HG02763 (cell line): ENCODE results near the gene AKT1.
"Not testable (repeated sequence)": the region's sequence is repeated elsewhere in the genome, so short reads cannot be mapped to it uniquely, and the experiment has no call there.

Experiments
- ATAC-seq: cut with Tn5 transposase; IDR thresholded peaks from one replicate; pipeline ENCODE4 v1.9.1; 2021; ENCODE audit warnings: mild to moderate bottlenecking, moderate library complexity; ENCODE audit not compliant: unreplicated experiment

The AKT1 gene

DNA sequence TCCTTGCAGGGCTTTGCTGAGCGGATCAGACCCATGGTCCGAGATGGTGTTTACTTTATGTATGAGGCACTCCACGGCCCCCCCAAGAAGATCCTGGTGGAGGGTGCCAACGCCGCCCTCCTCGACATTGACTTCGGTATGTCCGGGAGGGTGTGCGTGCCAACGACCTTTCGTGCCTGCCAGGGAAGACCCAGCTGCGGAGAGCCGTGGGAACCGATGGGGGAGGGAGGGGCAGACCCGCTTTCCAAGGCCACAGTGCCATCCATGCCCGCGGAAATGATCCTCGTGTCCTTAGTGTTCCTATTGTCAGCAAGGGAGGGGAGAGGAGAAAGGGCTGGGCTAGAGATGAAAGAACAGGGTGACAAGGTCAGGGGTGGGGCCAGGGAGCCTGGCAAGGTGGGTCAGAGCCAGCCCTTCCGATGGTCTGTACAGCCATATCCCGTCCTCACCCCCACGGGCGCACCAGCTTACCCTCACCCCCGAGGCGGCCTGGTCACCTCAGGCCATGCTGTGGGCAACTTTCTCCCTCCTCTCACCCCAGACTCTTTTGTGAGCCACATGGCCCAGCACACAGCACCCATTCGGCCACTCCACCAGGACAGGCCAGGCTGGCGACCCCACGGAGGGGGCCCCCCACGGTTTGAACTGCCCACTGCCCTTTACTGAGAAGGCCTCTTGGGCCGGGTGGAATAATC lies 54.3 kb downstream of the AKT1 start:
- ATAC-seq = no peak

DNA sequence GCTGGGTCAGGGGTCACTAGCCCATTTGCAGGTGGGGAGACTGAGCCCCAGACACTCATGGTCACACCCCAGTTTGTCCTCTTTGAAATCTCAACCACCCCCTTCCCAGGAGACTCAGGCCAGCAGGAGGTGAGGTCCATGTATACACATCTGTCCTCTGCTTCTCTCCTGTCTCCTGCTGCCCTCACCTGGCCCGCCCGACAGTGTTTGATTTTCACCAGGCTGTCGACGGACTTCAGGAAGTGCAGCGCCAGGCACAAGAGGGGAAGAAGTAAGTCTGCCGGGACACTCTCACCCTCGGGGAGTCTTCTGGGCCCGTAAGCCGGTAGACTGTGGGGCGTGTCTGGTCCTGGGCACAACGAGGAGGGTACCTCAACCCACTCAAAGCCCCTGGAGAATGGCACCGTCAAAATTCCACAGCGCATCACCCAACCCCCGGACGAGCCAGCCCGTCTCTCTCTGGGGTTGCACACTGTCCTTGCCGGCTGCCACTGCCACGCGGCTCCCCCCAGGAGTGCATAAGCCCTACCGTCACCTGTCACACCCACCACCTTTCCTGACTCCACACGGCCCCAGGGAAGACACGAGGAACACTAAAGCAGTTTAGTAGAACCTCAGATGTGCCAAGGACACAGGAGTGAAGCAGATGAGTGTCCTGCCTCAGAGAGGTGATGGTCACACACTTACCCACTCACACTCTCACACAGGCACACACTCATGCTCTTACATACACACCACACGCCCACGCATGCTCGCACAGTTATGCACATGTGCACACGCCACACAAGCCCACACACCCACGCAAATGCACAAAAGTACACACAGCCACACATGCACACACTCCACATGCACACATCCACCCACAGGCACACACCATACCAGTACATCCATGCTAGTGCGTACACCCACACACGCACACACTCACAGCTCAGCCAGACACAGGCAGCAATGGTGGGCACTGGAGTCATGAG lies 55.7 kb downstream of the AKT1 start:
- no peak for ATAC-seq

DNA sequence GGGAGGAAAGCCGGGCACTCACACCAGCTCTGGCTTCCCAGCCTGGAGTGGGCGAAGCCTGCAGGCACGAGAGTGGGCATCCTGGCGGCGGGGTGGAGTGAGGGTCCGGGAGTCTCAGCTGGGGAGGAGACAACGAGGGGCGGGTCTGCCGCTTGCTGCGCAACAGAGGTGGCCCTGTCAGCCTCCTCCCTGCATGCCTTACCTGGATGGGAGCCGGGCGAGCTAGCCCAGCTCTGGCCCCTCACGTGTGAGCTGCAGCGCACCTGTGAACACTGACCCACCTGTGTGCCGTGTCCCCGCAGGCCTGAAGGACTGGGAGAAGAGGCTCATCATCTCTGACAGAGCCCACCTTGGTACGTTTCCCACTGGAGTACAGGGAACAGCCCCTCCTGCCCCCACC lies 56.5 kb downstream of the AKT1 start:
- no peak for ATAC-seq

DNA sequence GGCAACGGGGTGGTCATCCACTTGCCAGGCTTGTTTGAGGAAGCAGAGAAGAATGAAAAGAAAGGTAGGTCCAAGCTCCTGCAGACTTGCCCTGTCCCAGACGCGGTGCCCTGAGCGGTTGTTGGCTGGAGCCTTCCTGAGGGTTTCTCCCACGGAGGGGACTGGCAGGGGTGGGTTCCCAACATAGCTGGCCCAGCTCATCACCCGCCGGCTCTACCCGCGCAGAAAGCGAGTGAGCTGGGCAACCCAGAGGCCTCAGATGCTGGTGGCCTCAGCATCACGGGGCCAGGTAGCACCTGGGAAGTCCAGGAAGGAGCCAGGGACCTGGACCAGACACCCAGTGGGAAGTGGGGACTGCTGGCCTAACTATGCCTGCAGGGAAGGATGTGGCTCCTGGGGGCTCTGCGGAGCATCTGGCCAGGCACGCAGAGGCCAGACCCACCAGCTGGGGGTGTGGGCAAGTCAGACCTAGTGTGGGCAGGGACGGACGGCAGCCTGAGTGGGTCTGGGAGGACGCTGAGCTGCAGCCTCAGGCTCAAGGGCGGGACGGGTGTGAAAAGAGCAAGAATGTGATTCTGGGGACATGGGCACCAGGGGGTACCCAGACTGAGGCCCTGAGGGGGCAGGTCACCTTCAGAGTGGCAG lies 57.1 kb downstream of the AKT1 start:
- ATAC-seq = no peak

DNA sequence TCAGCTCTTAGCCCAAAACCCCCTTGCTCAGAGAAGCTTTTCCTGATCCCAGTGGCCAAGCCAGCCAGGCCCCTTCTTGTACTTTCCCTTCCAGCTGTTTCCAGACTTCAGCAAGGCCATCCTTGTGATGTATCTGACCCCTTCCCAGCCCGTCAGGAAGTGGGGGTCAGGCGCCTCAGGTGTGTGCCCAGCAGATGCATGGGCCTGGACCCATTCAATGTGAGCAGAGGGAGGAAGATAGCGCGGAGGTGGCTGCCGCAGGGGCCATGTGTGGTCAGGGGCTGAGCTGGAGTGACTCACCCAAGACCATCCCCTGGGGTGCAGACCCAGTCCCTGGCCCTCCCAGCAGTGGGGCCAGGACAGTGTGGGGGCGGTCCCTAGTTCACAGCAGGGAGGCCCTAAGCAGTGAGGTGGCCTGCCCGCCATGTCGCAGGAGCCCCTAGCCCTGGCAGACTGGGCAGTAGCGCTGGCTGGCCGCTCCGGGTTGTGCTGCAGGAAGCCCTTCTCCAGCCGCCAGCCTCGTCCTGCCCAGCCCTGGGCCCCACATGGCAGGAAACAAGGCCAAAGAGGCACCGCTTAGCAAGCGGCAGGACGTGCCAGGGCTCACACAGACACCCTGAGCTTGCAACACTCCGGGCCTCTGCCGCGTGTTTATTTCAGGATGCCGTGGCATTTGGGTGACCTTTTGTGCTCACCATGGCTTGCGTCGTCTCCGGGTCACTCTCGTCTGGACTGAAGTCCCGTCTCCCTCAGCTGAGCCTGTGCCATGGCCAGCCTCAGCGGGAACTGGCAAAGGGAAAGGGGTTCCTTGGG lies 59.5 kb downstream of the AKT1 start:
- no peak for ATAC-seq

DNA sequence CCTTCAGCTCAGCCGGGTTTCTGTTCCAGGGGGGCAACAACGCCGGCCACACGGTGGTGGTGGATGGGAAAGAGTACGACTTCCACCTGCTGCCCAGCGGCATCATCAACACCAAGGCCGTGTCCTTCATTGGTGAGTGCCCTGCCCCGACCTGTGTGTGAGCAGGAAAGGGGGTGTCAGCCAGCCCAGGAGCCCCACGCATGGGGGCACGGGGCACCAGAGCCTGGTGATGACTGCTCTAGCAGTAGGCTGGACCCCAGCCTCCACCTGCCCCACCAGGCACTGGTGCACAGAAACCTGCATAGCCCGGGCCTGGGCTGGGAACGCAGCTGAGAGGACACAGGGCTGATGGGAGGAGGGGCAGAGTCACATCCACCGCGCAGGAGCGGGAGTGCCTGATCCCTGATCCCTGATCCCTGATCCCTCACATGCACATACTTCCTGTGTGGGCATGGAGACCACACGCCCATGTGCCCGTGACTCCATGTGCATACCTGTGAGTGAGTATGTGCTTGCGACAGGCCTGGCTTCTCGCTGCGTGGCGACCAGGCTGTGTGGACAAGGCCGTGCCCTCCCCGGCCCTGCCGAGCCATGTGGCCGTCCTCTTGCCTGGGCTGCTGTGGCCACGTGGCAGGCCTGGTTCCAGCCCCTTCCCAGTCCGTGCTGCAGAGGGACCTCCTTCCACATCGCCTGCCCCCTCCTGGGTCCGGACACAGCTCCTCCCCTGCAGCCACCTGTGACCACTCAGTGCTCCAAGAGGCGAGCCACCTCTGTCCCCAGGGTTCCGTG lies 60.4 kb downstream of the AKT1 start:
- no peak for ATAC-seq

DNA sequence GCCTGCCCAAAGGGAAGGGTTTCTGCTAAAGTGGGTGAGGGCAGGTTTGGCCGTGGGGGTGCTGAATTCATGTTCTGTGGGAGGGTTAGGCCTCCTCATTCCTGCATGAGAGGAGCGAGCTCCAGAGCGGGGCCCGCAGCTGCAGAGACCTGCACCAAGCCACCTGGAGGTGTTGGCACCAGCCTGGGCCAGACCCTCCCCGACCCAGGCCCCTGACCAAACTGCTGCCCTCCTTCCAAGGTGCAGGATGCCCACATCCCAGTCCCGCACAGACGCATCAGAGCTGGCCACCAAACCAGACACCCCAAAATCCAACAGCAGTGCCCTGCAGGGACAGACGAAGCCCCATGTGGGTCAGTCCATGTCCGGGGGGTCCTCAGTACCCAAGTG lies 61.0 kb downstream of the AKT1 start:
- no peak for ATAC-seq

DNA sequence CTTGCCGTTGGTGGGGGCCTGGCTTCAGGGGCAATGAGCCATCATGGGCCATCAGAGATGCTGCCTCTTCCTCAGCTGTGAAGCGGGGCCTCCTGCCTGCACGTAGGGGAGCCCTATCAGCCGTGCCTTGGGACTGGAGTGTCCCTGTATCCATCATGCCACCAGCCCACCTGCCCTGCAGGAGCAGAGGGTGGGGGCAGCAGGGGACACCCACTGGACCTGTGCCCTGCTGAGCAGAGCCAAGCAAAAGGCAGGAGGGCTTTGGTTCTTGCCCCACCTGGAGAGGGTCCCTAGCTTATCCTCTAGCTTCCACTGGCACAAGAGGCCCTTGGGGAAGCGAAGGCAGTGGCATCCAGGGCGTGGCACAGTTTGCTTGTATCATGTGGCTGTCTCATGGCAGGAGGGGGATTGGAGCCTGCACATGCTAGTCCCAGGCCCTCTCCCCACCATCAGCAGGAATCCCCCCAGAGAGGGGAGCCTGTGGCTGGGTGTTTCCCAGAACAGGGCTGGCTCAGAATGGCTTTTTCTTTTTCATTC lies 61.4 kb downstream of the AKT1 start:
- ATAC-seq = no peak

DNA sequence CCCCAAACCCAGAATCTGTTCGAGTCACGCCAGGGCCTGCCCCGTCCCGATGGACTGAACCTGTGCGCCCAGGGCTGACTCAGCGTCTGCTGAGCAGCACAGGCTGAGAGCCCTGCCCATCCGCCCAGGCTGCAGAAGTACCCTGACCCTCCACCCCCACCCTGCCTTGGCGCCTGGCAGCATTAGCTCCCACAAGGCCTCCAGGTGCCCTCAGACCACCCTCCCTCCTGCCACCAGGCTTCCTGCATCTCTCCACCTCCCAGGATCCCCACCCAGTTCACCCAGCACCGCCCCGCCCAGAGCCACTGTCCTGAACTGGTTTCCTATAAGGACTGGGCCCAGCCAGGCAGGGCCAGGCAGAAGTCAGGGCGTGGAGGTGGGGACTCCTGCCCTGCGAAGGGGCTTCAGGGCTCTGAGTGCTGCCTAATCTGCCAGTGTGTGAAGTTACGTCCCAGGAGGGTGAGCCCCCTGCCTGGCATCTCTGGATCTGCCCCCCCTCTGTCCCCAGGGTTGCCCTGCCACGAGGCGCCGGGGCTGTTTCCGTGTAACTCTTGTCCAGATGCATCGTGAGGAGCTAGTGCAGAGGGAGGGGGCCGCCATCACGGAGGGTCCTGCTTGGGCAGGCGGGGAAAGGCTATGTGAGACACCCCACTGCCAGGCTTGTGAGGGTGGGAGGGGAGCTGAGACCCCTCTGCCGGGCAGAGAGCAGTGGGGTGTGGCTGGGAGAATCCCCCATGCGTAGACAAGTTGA lies 62.4 kb downstream of the AKT1 start:
- no peak for ATAC-seq

DNA sequence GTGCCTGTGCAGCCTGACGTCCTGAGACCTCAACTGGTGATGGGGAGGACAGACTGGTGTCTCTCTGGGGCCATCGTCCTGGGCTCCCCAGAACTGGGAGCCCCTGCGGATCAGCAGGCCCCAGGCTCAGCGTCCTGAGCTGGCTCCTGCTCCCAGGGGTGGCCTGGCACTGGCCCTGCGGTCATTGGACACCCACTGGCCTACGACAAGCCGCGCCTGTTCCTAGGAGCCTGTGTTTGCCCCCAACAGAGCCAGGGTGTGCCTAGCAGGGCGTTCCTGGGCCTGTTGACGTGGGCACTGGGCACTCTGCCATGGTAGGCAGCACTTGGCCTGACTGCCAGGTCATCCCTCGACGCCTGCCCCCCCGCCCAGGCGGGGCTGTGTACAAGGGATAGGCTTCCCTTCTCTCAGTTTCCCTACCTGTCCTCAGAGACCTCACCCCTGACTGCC lies 63.2 kb downstream of the AKT1 start:
- no peak for ATAC-seq

DNA sequence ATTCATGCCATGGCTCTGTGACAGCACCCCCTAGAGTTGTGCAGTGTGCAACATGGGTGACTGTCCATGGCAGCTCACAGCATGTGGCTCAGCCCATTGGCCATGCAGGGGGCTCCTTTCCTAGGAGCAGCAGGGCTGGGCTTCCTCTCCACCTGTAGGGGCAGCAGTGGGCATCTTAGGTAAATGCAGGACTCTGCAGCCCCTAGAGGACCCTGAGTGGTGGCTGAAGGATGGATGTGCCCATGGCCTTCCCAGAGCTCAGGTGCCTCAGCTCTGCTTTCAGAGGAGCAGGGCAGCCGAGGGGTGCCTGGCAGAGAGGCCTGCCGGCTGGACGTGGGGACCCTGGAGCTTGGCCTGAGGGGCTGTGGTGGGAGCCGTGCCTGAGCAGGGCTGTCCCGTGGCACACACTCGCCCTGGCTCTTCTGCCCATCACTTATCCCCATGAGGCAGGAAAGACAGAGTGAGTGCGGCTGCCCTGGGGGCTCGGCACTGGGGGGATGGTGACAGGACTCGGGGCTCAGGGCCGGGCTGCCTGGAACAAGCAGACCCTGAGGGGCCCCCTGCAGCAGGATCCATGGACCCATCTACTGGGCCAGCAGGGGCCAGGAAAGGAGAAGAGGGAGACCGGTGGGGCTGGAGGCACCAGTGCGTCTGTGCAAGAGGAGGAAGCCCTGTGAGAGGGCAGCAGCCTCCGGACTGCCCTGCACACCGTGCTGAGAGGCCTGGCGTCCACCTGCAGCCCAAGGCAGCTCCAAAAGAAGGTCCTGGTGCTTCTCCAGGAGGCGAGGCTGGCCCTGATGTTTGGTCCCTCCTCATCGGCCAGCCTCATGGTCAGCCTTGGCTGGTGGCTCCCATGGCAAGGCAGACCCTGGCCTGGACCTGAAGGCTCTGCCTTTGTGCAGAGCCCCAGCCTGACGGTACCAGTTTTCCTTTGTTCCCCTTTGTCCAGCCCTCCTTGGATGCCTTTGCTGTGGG lies 63.9 kb downstream of the AKT1 start:
- no peak for ATAC-seq

DNA sequence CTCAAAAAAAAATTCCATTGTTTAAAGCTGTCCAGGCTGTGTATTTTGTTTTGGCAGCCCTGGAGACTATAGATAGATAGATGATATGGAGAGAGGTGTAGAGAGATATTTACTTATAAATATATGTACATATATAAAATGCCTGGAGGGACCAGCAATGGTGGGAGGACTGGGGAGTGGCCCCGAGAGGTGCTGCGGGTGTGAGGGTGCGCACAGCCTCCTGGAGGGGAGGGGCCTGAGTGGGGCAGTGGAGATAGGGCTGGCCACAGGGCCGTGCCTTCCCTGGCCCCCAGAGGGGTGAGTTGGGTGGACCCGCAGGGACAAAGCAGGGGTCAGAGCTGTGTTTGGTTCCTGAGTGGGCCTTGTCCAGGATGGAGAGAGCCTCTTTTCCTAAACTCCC lies 65.1 kb downstream of the AKT1 start:
- ATAC-seq = no peak

DNA sequence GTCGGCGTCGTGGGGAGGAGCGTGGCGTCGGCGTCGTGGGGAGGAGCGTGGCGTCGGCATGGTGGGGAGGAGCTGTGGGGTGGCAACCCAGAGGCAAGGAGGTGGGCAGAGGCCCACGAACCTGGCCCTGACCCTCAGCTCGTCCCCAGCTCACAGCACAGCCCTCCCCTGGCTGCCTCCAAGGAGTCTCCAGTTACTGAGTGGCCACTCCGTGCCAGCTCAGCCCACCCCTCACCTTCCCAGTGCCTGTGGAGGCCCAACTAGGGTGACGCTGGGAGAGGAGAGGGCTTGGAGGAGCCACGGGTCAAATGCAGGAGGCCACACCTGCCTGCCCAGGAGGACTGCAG lies 65.7 kb downstream of the AKT1 start:
- ATAC-seq = no peak

DNA sequence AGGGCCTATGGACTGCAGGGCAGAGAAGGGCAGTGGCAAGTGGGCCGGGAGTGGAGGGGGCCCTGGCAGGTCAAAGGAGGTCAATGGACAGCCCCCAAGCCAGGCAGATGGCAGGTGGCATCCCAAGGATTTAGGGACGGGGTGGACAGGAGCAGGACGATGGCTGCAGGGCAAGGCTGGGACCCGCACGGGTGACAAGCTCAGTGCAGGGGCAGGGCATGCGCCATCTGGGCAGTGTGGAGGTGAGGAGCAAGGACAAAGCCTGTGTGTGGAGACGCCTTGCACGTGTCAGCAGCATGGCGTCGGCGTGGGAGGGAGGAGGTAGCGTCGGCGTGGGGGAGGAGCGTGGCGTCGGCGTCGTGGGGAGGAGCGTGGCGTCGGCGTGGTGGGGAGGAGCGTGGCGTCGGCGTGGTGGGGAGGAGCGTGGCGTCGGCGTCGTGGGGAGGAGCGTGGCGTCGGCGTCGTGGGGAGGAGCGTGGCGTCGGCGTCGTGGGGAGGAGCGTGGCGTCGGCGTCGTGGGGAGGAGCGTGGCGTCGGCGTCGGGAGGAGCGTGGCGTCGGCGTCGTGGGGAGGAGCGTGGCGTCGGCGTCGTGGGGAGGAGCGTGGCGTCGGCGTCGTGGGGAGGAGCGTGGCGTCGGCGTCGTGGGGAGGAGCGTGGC lies 66.2 kb downstream of the AKT1 start:
- not testable (repeated sequence) for ATAC-seq

DNA sequence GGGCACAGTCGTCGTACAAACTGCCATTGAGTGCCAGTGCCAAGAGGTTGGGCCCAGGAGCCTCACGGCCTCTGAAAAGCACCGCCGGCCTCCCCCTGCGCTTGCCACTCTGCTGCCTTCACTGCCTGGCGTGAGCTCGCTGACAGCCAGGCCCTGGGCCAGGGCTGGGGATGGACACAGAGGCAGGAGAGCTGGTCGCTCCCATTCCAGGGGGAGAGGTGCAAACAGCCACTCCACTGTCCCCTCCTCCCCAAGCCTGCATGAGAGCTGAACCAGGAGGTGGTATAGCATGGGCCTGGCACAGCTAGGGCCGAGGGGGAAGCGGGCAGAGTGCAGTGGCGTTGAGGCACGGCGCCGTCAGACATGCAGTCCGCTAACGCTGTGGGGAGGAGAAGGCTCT lies 66.9 kb downstream of the AKT1 start:
- ATAC-seq = no peak

DNA sequence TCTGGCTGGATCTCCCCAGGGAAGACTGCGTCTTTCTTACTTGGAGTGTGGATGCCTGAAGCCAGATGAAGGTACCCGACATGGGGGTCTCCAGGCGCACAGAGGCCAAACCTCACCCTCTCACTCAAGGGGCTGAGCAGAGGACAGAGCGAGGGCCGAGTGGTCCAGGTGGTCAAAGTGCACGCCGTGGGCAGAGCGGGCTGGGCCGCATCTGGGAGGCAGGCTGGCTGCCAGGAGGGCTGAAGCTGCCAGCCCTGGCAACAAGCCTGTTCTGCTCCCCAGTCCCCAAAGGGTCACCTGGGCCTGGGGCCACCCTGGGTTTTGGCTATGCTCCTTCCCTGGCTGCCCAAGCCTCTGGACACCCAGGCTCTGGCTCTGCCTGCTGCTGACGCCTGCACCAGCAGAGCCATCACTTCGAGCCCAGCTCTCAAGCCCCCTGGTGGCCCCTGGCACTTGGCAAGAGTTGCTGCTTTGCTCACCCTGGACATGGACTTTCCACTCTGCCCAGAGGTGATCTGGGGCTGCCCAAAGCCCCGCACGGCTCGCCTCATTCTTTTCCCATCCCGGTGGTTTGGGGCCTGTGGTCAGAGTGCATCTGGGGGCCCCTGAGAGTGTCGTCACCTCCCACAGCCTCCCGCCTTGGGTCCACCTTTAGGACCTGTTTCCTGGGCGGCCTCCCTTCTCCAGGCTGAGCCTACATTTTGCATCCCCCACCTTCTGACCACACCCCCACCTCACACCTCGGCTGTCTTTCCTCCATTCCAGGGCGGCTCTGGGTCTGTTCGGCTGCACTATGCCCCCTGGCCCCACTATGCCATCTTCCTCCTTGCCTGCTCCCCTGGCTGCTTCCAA lies 68.7 kb downstream of the AKT1 start:
- ATAC-seq = no peak
